ENCODE results near the gene BEST3. TPM values are rescaled to one million over a fixed set of nuclear protein-coding genes. Genes with fewer than 3 reads are reported as not detected.

Gene BEST3
- total RNA-seq, 3 donors from 2014 or later, result 0.66 TPM; not detected in 2

- TF ChIP-seq CTCF (IDR thresholded peaks at IDR 0.05) (no peak), POLR2AphosphoS5 (IDR thresholded peaks at IDR 0.05) (no peak), POLR2A (IDR thresholded peaks at IDR 0.05) (no peak)
- Histone ChIP-seq H3K4me3 (no peak overlapping the region), H3K4me1 (no peaks in the 10 kb centered on the region), H3K9me3 (no peaks in the 10 kb centered on the region), H3K27me3 (no peaks in the 10 kb centered on the region), H3K27ac (no peak overlapping the region), H3K36me3 (no peaks in the 10 kb centered on the region)
- intact Hi-C loops (cut with DNase I; ENCODE audit: low total_unique reads), result no loop called here
- no peak for DNase-seq (ENCODE audit: low spot score in 2 of 2)
Measured at GRCh38 chr12:69733638-69734037, 34.5 kb upstream of the BEST3 start.

DNA sequence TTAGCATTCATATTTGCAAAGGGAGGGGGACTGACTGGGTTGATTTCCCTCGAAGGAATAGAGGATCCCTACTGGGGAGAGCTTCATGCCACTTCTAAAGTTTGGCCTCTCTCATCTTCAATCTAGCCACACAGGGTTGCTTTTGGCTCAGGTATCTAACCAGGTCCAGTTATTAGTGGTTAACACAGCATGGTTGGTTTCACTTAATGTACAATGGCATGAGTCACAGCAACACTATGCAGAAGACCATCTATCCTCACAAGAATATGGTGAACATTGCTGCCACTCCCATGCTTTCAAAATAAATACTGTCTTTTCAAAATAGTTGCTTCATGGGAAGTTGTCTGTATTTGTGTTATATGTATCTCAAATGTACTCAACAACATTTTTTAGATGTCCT, 33.0 kb upstream of the BEST3 start:
- no peak overlapping the region for H3K4me3 ChIP-seq
- H3K27me3 ChIP-seq, result no peaks in the 10 kb centered on the region
- intact Hi-C loops (cut with DNase I; ENCODE audit: low total_unique reads), result no loop called here
- no peaks in the 10 kb centered on the region for H3K36me3 ChIP-seq
- TF ChIP-seq POLR2A (IDR thresholded peaks at IDR 0.05) (no peak), CTCF (IDR thresholded peaks at IDR 0.05) (no peak), POLR2AphosphoS5 (IDR thresholded peaks at IDR 0.05) (no peak)
- no peaks in the 10 kb centered on the region for H3K9me3 ChIP-seq
- H3K27ac ChIP-seq, result no peak overlapping the region
- DNase-seq (ENCODE audit: low spot score in 2 of 2), result no peak
- no peaks in the 10 kb centered on the region for H3K4me1 ChIP-seq

- no peak overlapping the region for H3K27ac ChIP-seq
- TF ChIP-seq CTCF (IDR thresholded peaks at IDR 0.05) (no peak), POLR2A (IDR thresholded peaks at IDR 0.05) (no peak), POLR2AphosphoS5 (IDR thresholded peaks at IDR 0.05) (no peak)
- no peak for DNase-seq (ENCODE audit: low spot score in 2 of 2)
- no peaks in the 10 kb centered on the region for H3K9me3 ChIP-seq
- no peaks in the 10 kb centered on the region for H3K27me3 ChIP-seq
- no peaks in the 10 kb centered on the region for H3K4me1 ChIP-seq
- no peaks in the 10 kb centered on the region for H3K36me3 ChIP-seq
- intact Hi-C loops (cut with DNase I; ENCODE audit: low total_unique reads), result no loop called here
- no peak overlapping the region for H3K4me3 ChIP-seq
Measured at GRCh38 chr12:69726922-69727321, 27.8 kb upstream of the BEST3 start.

DNA sequence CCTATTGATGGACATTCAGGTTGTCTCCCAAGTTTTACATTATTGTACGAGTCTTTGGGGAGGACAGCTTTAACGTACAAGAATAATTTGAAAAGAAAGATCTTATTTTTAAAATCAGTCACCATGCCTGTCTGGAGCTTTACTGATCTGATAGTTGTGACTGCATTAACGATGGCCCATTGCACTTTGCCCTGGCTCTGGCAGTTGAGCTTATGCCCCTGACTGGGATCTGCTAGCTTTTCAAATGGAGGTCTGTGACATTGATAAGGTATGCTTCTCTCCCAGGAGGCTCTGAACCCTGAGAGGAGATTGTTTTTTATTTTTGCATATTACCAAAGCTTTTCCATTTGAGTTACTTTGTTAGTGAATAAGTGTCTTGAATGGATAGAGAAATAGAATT, 21.6 kb upstream of the BEST3 start:
- no peaks in the 10 kb centered on the region for H3K36me3 ChIP-seq
- no peak overlapping the region for H3K4me3 ChIP-seq
- DNase-seq (ENCODE audit: low spot score in 2 of 2), result no peak
- intact Hi-C loops (cut with DNase I; ENCODE audit: low total_unique reads), result no loop called here
- no peaks in the 10 kb centered on the region for H3K4me1 ChIP-seq
- TF ChIP-seq POLR2AphosphoS5 (IDR thresholded peaks at IDR 0.05) (no peak), CTCF (IDR thresholded peaks at IDR 0.05) (no peak), POLR2A (IDR thresholded peaks at IDR 0.05) (no peak)
- H3K27ac ChIP-seq, result no peak overlapping the region
- no peaks in the 10 kb centered on the region for H3K9me3 ChIP-seq
- H3K27me3 ChIP-seq, result no peaks in the 10 kb centered on the region

DNA sequence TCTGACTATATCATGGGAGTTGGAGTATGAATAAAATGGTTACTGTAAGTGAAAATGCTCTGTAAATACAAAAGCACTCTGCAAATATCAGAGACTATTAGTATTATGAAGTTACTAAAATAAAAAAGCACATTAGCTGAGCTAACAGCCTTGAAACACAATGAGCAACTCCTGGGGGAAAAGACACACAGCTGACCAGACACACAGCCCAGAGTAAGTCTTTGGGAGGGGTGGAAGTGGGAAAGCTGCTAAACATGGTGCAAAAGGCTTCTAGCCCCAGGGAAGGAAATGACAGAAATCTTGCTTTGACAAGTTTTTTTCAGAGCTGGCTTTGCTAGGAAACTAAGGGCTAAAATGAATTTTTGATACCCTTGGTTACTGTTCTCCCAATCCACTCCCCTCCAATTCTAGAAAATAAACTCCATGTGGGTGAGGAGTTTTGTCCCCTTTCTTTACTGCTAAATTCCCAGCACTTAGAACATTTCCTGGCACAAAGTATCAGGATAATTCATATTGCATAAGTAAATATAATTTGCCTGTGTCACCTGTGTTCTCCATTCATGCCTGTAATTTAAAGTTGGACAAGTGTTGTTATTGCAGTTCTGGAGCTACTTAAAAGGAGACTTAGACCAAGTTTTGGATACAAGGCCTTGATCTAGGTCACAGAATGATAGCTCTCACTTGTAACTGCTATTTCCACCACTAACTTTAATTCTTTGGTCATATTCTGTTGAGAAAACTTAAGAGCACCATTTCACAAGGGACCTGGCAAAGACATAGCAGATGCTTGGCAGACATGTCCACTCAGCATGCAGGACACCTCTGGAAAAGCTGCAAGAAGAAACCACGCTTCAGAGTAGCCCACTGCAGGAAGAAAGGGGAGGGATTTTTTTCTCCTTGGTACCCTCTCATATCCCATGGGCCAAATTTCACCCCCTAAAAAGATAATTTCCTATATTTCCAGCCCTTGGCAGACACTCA, 20.5 kb upstream of the BEST3 start:
- Histone ChIP-seq H3K27ac (no peak overlapping the region), H3K27me3 (no peaks in the 10 kb centered on the region), H3K9me3 (no peaks in the 10 kb centered on the region), H3K4me1 (no peaks in the 10 kb centered on the region), H3K4me3 (no peak overlapping the region), H3K36me3 (no peaks in the 10 kb centered on the region)
- intact Hi-C loops (cut with DNase I; ENCODE audit: low total_unique reads), result no loop called here
- no peak for TF ChIP-seq POLR2A (IDR thresholded peaks at IDR 0.05)
- TF ChIP-seq POLR2AphosphoS5 (IDR thresholded peaks at IDR 0.05), result no peak
- TF ChIP-seq CTCF (IDR thresholded peaks at IDR 0.05), result no peak
- no peak for DNase-seq (ENCODE audit: low spot score in 2 of 2)
